Gastroesophageal sphincter (tissue), 3 donors: ENCODE results near the gene ROR1.

Experiments used
- EP300 ChIP-seq: sonication (generic); formaldehyde crosslinking; IDR thresholded peaks from one replicate; pipeline ENCODE4 v1.6.1; 2017; ENCODE audit warnings: antibody characterized with exemption, mild to moderate bottlenecking
- POLR2A ChIP-seq, 2 donors: fragments of 450-650 bp; IDR thresholded peaks; one replicate each; pipeline ENCODE4 v1.6.1; 2017; ENCODE audit warnings: antibody characterized with exemption in 2 of 2, mild to moderate bottlenecking in 2 of 2, moderate library complexity in 1 of 2
- POLR2AphosphoS5 ChIP-seq: sonication (generic); formaldehyde crosslinking; IDR thresholded peaks from one replicate; pipeline ENCODE4 v1.6.1; 2017; ENCODE audit warnings: antibody characterized with exemption
- TF ChIP-seq, protein P1 (sequence below), 4 experiments: fragments of 200-600 bp in 2 of 4; fragments of 450-650 bp in 2 of 4; sonication (generic) in 1 of 4; IDR thresholded peaks; one replicate each; pipeline ENCODE4 v1.5.1; 2017 to 2019; ENCODE audit warnings: antibody characterized with exemption in 4 of 4, mild to moderate bottlenecking in 2 of 4, moderate library complexity in 2 of 4

DNA sequence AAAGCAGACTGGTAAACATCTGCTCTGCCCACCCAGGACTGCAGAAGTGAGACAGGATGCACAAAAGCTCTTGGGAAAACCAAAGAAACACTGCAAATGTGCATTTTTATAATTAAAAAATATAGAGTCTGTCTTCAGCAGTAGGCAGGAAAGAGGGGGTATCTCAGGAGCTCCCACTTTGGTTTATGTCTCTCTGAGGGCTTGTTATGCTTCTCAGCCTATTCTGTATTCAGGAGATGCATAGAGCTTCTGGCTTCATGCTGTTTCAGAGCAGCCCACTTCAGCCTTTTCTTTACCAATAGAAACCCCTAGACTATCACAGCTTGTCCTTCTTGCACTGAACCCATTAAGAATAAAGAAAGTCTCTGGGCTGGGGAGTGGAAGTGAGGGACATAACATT is 148.0 kb downstream of the ROR1 start:
- TF ChIP-seq, protein P1, sequence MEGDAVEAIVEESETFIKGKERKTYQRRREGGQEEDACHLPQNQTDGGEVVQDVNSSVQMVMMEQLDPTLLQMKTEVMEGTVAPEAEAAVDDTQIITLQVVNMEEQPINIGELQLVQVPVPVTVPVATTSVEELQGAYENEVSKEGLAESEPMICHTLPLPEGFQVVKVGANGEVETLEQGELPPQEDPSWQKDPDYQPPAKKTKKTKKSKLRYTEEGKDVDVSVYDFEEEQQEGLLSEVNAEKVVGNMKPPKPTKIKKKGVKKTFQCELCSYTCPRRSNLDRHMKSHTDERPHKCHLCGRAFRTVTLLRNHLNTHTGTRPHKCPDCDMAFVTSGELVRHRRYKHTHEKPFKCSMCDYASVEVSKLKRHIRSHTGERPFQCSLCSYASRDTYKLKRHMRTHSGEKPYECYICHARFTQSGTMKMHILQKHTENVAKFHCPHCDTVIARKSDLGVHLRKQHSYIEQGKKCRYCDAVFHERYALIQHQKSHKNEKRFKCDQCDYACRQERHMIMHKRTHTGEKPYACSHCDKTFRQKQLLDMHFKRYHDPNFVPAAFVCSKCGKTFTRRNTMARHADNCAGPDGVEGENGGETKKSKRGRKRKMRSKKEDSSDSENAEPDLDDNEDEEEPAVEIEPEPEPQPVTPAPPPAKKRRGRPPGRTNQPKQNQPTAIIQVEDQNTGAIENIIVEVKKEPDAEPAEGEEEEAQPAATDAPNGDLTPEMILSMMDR (IDR thresholded peaks at IDR 0.05): no peak
- no peak for TF ChIP-seq POLR2AphosphoS5
- no peak for TF ChIP-seq POLR2A (IDR thresholded peaks at IDR 0.05)
- no peak for TF ChIP-seq EP300
